LoVo (cell line): ENCODE measurements around the gene BEND6.

Source experiments
- DNase-seq: peaks from one replicate; pipeline ENCODE4 v3.0.0-alpha.2; 2016; ENCODE audit warnings: low spot score

BEND6 gene

GRCh38 chr6:56954403-56955170, at the start of gene BEND6:
Gene BEND6 (plus strand): TSS chr6:56955107. CDS start chr6:56981811, 26,704 bp downstream.
- DNase-seq = peak; percentile 69

GRCh38 chr6:56905378-56905777, 49.5 kb upstream of the BEND6 start:
- DNase-seq = no peak

- DNase-seq = no peak
Observed at GRCh38 chr6:56906752-56907151, 48.2 kb upstream of the BEND6 start.

- DNase-seq = no peak
Observed at GRCh38 chr6:56909115-56909907, 45.6 kb upstream of the BEND6 start.

GRCh38 chr6:56911847-56912246, 43.1 kb upstream of the BEND6 start:
- no peak for DNase-seq

- DNase-seq = no peak
Observed at GRCh38 chr6:56913285-56914074, 41.4 kb upstream of the BEND6 start.

GRCh38 chr6:56914798-56915658, 39.9 kb upstream of the BEND6 start:
- no peak for DNase-seq

GRCh38 chr6:56915832-56916231, 39.1 kb upstream of the BEND6 start:
- DNase-seq = no peak

- no peak for DNase-seq
Observed at GRCh38 chr6:56916849-56917551, 37.9 kb upstream of the BEND6 start.

GRCh38 chr6:56922645-56923044, 32.3 kb upstream of the BEND6 start:
- no peak for DNase-seq

GRCh38 chr6:56923565-56923964, 31.3 kb upstream of the BEND6 start:
- no peak for DNase-seq

- no peak for DNase-seq
Observed at GRCh38 chr6:56927538-56928453, 27.1 kb upstream of the BEND6 start.

GRCh38 chr6:56930846-56931245, 24.1 kb upstream of the BEND6 start:
- DNase-seq = no peak

GRCh38 chr6:56932910-56933477, 21.9 kb upstream of the BEND6 start:
- DNase-seq = no peak

GRCh38 chr6:56933650-56934049, 21.3 kb upstream of the BEND6 start:
- DNase-seq = no peak

- no peak for DNase-seq
Observed at GRCh38 chr6:56934876-56935275, 20.0 kb upstream of the BEND6 start.

- no peak for DNase-seq
Observed at GRCh38 chr6:56936466-56936865, 18.4 kb upstream of the BEND6 start.

- peak; percentile 86 for DNase-seq
Observed at GRCh38 chr6:56938649-56939191, 16.2 kb upstream of the BEND6 start.

GRCh38 chr6:56940463-56940862, 14.4 kb upstream of the BEND6 start:
- DNase-seq = no peak
